GM21360 (cell line): ENCODE data around the gene PIGU.
"Not testable (repeated sequence)": the region's sequence is repeated elsewhere in the genome, so short reads cannot be mapped to it uniquely, and the experiment has no call there.

ENCODE experiments used
- ATAC-seq: cut with Tn5 transposase; IDR thresholded peaks from one replicate; pipeline ENCODE4 v1.9.1; 2021; ENCODE audit warnings: mild to moderate bottlenecking, moderate library complexity; ENCODE audit not compliant: unreplicated experiment

Gene PIGU

GRCh38 chr20:34624629-34625028, 52.3 kb downstream of the PIGU start:
- ATAC-seq, result no peak

DNA sequence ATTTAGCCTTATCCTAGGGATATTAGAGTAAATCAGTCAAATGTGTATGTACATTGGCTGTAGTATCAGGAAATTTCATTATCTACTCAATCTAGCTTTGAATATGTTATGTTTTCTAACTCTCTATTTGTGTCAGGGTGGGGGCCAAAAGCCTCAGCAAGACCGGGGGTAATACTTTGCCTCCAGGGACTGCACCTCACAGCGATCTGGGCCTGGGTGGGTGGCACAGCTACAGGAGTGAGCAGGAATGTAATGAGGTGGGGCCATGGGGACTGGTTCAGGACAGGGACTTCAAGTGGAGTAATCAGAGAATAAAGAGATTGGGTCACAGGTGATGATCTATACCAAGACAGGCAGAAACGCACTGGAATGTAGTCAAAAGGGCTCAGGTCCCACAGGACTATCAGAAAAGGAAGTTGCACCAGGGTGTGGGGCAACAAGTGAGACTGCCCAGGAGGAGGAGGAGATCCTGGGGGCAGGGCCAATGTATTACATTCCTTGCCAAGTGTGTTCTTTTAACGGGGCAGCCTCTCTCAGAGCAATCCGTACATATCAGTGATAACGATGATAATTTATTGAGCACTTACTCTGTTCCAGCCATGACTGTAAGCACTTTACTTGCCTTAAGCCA, 54.0 kb downstream of the PIGU start:
- ATAC-seq, result no peak

DNA sequence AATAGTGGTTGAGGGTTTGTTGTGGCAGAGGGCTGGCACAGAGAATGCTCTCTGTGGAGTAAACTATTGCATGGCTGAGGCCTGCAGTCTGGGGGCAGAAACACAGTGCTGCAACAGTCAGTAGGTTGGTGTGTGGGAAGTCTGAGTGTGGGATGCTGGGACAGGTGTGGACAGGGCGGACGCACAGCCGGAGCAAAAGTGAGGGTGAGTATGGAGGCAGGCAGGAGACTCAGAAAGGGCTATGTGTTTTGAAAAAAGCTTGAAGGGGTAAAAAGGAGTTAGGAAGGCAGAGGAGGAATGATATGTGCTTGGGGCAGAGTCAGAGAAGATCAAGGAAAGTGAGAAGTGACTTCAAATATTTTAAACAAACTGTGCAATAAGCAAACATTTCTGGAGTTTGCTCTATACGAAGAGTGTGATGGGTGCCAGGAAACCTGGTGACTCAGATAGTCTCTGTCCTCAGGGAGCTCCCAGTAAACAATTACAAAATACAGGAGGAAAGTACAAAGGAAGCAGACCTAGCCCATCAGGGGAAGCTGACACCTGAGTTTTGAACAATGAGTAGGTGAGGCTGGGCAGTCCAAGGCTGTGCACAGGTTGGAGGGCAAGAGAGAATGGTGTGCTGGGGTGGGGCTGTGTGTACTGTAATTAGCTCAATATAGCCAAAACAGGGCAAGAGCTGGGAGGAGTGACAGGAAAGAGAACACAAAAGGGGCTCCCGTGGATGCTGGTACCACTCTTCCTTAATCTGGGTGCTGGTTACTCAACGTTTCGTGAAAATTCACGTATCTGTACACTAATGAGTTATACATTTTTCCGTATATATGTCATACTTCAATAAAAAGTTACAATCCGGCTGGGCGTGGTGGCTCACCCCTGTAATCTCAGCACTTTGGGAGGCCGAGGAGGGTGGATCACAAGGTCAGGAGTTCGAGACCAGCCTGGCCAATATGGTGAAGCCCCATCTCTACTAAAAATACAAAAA, 55.2 kb downstream of the PIGU start:
- no peak for ATAC-seq

DNA sequence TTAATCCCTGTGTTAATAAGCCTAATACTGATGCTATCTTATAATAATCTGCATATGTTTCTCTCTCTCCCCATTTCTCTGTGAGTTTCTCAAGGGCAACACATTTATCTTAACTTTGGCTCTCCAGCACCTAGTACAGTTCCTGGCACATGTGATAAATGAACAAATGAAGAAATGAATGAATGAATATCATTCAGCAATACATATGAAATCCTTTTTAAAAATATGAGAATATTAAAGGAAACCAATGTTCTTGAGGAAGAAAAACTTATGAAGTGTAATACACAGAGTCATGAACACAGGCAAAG, 55.9 kb downstream of the PIGU start:
- no peak for ATAC-seq

GRCh38 chr20:34618676-34619075, 58.2 kb downstream of the PIGU start:
- no peak for ATAC-seq

DNA sequence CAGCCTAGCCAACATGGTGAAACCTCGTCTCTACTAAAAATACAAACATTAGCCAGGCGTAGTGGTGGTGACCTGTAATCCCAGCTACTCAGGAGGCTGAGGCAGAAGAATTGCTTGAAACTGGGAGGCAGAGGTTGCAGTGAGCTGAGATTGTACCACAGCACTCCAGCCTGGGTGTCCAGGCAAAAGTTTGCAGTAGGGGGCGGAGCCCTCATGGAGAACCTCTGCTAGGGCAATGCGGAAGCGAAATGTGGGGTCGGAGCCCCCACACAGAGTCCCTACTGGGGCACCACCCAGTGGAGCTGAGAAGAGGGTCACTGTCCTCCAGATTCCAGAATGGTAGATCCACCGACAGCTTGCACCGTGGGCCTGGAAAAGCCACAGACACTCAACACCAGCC, 60.0 kb downstream of the PIGU start:
- ATAC-seq, result not testable (repeated sequence)

DNA sequence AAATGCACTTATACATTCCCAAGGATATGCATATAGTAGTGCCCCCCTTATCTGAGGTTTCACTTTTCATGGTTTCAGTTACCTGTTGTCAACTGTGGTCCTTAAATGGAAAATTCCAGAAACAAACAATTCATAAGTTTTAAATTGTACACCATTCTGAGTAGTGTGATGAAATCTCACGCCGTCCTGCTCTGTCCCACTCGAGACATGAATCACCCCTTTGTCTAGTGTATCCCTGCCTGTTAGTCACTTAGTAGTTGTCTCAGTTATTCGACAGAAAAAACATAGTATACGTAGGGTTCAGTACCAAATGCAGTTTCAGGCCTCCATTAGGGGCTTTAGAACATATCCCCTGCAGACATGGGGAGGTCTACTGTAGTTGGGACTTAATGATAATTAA, 61.4 kb downstream of the PIGU start:
- ATAC-seq, result no peak

DNA sequence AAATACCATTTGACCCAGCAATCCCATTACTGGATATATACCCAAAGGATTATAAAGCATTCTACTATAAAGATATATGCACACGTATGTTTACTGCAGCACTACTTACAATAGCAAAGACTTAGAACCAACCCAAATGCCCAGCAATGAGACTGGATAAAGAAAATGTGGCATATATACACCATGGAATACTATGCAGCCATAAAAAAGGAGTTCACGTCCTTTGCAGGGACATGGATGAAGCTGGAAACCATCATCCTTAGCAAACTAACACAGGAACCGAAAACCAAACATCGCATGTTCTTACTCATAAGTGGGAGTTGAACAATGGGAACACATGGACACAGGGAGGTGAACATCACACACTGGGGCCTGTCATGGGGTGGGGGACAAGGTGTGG, 64.9 kb downstream of the PIGU start:
- ATAC-seq, result not testable (repeated sequence)

DNA sequence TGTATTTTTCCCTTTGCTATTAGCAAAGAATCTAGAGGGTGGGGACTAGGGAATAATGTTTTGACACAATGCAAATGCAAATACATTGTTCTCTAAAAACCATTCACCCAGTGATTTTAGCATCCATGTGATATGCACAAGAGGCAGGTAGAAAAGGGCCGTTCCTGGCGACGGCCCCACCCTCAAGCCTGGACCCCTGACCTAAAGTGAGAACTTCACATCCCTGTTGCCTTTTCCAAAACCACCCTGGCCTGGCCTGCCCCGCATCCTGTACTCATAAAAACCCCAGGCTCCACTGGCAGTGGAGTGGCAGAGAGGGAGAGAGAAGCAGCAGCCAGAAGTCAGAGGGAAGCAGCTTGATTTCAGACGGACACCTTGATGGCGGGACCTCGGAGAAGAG, 69.8 kb downstream of the PIGU start:
- ATAC-seq, result no peak

GRCh38 chr20:34604980-34605788, 71.7 kb downstream of the PIGU start:
- ATAC-seq, result no peak

- ATAC-seq, result no peak
Measured at GRCh38 chr20:34600892-34601653, 75.8 kb downstream of the PIGU start.

GRCh38 chr20:34595377-34596184, 81.3 kb downstream of the PIGU start:
- ATAC-seq, result no peak

- no peak for ATAC-seq
Measured at GRCh38 chr20:34586488-34587163, 90.3 kb downstream of the PIGU start.

GRCh38 chr20:34585019-34585418, 91.9 kb downstream of the PIGU start:
- ATAC-seq, result no peak

DNA sequence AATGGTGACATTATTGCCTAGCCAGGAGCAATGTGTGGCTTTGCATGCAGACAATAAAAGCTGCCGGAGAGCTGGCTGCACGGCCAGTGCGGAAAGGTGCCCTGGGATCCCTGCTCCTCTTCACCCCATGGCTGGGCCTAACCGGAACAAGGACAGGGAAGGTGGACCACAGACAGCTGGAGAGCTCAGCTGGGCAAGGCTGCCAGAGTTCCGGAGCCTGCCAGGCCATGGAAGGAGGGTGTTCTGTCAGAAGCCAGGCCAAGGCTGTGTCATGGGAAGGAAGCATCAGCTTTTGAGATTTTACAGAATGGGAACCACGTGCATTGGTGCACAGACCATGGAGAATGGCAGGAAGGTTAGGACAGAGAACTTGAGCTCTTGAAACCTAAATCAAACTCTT, 93.3 kb downstream of the PIGU start:
- ATAC-seq, result no peak

- no peak for ATAC-seq
Measured at GRCh38 chr20:34582911-34583310, 94.0 kb downstream of the PIGU start.

- no peak for ATAC-seq
Measured at GRCh38 chr20:34582221-34582620, 94.7 kb downstream of the PIGU start.

GRCh38 chr20:34581341-34582184, 95.3 kb downstream of the PIGU start:
- no peak for ATAC-seq
